WTC11 (cell line): Measurements from ENCODE around the gene LDLRAD3. TPM values are rescaled to one million over a fixed set of nuclear protein-coding genes. Genes with fewer than 3 reads are reported as not detected.

ENCODE experiments used
- ATAC-seq: fragments of 200-7000 bp; cut with Tn5 transposase; 2 replicates; pipeline ENCODE4 v1.10.0; 2021; ENCODE audit warnings: mild to moderate bottlenecking, moderate library complexity
- CTCF ChIA-PET: fragments of 300-600 bp; sonication (Branson Sonifier 250); formaldehyde crosslinking; loops from one replicate; lab custom pipeline; 2021; ENCODE audit warnings: antibody characterized with exemption; lab: Charles Lee
- POLR2A ChIA-PET: fragments of 350-600 bp; sonication (Branson Sonifier 250); formaldehyde crosslinking; loops from one replicate; lab custom pipeline; 2021; ENCODE audit warnings: antibody characterized with exemption; lab: Charles Lee
- DNase-seq: peaks from one replicate; pipeline ENCODE4 v3.0.0; 2021; ENCODE audit warnings: low spot score
- H3K27ac Mint-ChIP-seq: 2 replicates; pipeline ENCODE4 v1.8.0; 2021; ENCODE audit warnings: mixed read lengths
- H3K27me3 Mint-ChIP-seq: 2 replicates; pipeline ENCODE4 v1.8.0; 2021; ENCODE audit warnings: low read depth, mild to moderate bottlenecking, moderate library complexity, mixed read lengths
- H3K36me3 Mint-ChIP-seq: 2 replicates; pipeline ENCODE4 v1.8.0; 2021; ENCODE audit warnings: mixed read lengths
- H3K4me1 Mint-ChIP-seq: 2 replicates; pipeline ENCODE4 v1.8.0; 2022; ENCODE audit warnings: mixed read lengths
- H3K4me3 Mint-ChIP-seq: 2 replicates; pipeline ENCODE4 v1.8.0; 2021; ENCODE audit warnings: mild to moderate bottlenecking, moderate library complexity, mixed read lengths
- H3K9me3 Mint-ChIP-seq: 2 replicates; pipeline ENCODE4 v1.8.0; 2021; ENCODE audit warnings: mixed read lengths
- CREB1 ChIP-seq: sonication (generic); formaldehyde crosslinking; IDR thresholded peaks from 2 replicates; pipeline ENCODE4 v1.8.0; 2023; ENCODE audit warnings: mild to moderate bottlenecking, missing genetic modification reagents
- E2F1 ChIP-seq: sonication (generic); formaldehyde crosslinking; IDR thresholded peaks from 2 replicates; pipeline ENCODE4 v1.8.0; 2022; ENCODE audit warnings: mild to moderate bottlenecking, missing genetic modification reagents
- ETV6 ChIP-seq: sonication (generic); formaldehyde crosslinking; IDR thresholded peaks from 2 replicates; pipeline ENCODE4 v1.8.1; 2022; ENCODE audit warnings: mild to moderate bottlenecking, missing genetic modification reagents
- FOXJ3 ChIP-seq: sonication (generic); formaldehyde crosslinking; IDR thresholded peaks from 2 replicates; pipeline ENCODE4 v1.9.0; 2021; ENCODE audit warnings: missing genetic modification reagents, mild to moderate bottlenecking, borderline replicate concordance
- HMGA2 ChIP-seq: fragments of 250-450 bp; sonication (Bioruptor Pico); IDR thresholded peaks from 2 replicates; pipeline ENCODE4 v1.4.0; 2021; ENCODE audit warnings: mild to moderate bottlenecking, moderate library complexity
- MXD4 ChIP-seq: fragments of 250-450 bp; sonication (Bioruptor Pico); IDR thresholded peaks from 2 replicates; pipeline ENCODE4 v1.8.0; 2021; ENCODE audit warnings: mild to moderate bottlenecking, moderate library complexity, borderline replicate concordance
- SMAD4 ChIP-seq: sonication (generic); formaldehyde crosslinking; IDR thresholded peaks from 2 replicates; pipeline ENCODE4 v1.8.0; 2022; ENCODE audit warnings: mild to moderate bottlenecking, missing genetic modification reagents
- SOX15 ChIP-seq: fragments of 250-450 bp; sonication (Bioruptor Pico); IDR thresholded peaks from 2 replicates; pipeline ENCODE4 v1.9.0; 2021; ENCODE audit warnings: mild to moderate bottlenecking
- TEAD1 ChIP-seq: sonication (generic); formaldehyde crosslinking; IDR thresholded peaks from 2 replicates; pipeline ENCODE4 v1.8.0; 2022; ENCODE audit warnings: mild to moderate bottlenecking, missing genetic modification reagents
- TEAD4 ChIP-seq: sonication (generic); formaldehyde crosslinking; IDR thresholded peaks from 2 replicates; pipeline ENCODE4 v1.8.0; 2022; ENCODE audit warnings: mild to moderate bottlenecking, missing genetic modification reagents
- TP53 ChIP-seq: sonication (generic); formaldehyde crosslinking; IDR thresholded peaks from 2 replicates; pipeline ENCODE4 v1.8.1; 2023; ENCODE audit warnings: mild to moderate bottlenecking, missing genetic modification reagents
- ZNF138 ChIP-seq: sonication (generic); formaldehyde crosslinking; conservative IDR thresholded peaks from 2 replicates; pipeline ENCODE4 v1.8.1; 2022; ENCODE audit warnings: mild to moderate bottlenecking, moderate library complexity, missing genetic modification reagents
- ZNF263 ChIP-seq: sonication (generic); formaldehyde crosslinking; IDR thresholded peaks from 2 replicates; pipeline ENCODE4 v1.8.1; 2022; ENCODE audit warnings: low read depth, mild to moderate bottlenecking, moderate library complexity, missing genetic modification reagents
- ZNF532 ChIP-seq: fragments of 250-450 bp; sonication (Bioruptor Pico); IDR thresholded peaks from 2 replicates; pipeline ENCODE4 v1.9.0; 2021; ENCODE audit warnings: mild to moderate bottlenecking, borderline replicate concordance
- total RNA-seq: library from RNA; stranded (reverse); gene quantifications from 3 replicates; pipeline ENCODE4 v1.2.3, GENCODE V29; 2021
- TF ChIP-seq, protein P1 (sequence below): sonication (generic); formaldehyde crosslinking; IDR thresholded peaks from 2 replicates; pipeline ENCODE4 v1.8.0; 2022; ENCODE audit warnings: mild to moderate bottlenecking, missing genetic modification reagents
- TF ChIP-seq, protein P2 (sequence below): sonication (generic); formaldehyde crosslinking; conservative IDR thresholded peaks from 2 replicates; pipeline ENCODE4 v1.8.1; 2023; ENCODE audit warnings: mild to moderate bottlenecking, low read depth, missing genetic modification reagents, moderate library complexity
- TF ChIP-seq, protein P3 (sequence below): sonication (generic); formaldehyde crosslinking; IDR thresholded peaks from 2 replicates; pipeline ENCODE4 v1.8.1; 2023; ENCODE audit warnings: mild to moderate bottlenecking, missing genetic modification reagents

LDLRAD3 gene
- total RNA-seq, 1 experiment from 2014 or later = 14.5 TPM

DNA sequence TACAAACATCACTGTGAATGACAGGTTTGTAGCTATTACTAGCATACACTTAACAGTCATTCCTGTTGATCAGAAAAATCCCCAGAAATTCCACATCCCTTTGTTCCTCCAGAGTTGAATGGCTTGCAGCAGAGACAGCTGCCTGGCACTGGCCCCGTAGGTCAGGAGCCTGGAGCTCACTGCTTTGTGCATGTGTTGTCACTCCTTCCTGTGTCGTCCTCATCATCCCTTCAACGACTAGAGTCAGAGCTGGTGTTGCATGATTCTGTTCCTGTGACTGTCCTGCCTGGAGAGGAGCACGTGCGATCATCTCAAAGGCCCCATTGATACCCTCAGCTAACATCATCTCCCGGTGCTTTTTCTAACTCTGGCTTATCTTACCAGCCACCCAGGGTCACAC, 58.3 kb downstream of the LDLRAD3 start (continued):
- TF ChIP-seq ETV6 (CRISPR knock-in tag) = no peak
- TF ChIP-seq, protein P1, sequence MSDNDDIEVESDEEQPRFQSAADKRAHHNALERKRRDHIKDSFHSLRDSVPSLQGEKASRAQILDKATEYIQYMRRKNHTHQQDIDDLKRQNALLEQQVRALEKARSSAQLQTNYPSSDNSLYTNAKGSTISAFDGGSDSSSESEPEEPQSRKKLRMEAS = no peak
- no peak for TF ChIP-seq ZNF138 (CRISPR knock-in tag)
- TF ChIP-seq ZNF532 = no peak
- TF ChIP-seq, protein P2, sequence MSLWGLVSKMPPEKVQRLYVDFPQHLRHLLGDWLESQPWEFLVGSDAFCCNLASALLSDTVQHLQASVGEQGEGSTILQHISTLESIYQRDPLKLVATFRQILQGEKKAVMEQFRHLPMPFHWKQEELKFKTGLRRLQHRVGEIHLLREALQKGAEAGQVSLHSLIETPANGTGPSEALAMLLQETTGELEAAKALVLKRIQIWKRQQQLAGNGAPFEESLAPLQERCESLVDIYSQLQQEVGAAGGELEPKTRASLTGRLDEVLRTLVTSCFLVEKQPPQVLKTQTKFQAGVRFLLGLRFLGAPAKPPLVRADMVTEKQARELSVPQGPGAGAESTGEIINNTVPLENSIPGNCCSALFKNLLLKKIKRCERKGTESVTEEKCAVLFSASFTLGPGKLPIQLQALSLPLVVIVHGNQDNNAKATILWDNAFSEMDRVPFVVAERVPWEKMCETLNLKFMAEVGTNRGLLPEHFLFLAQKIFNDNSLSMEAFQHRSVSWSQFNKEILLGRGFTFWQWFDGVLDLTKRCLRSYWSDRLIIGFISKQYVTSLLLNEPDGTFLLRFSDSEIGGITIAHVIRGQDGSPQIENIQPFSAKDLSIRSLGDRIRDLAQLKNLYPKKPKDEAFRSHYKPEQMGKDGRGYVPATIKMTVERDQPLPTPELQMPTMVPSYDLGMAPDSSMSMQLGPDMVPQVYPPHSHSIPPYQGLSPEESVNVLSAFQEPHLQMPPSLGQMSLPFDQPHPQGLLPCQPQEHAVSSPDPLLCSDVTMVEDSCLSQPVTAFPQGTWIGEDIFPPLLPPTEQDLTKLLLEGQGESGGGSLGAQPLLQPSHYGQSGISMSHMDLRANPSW (CRISPR knock-in tag) = no peak
- no peak for TF ChIP-seq MXD4 (CRISPR knock-in tag)
- TF ChIP-seq FOXJ3 (CRISPR knock-in tag) = no peak
- no peak for TF ChIP-seq E2F1 (CRISPR knock-in tag)
- TF ChIP-seq TEAD1 (CRISPR knock-in tag) = no peak

DNA sequence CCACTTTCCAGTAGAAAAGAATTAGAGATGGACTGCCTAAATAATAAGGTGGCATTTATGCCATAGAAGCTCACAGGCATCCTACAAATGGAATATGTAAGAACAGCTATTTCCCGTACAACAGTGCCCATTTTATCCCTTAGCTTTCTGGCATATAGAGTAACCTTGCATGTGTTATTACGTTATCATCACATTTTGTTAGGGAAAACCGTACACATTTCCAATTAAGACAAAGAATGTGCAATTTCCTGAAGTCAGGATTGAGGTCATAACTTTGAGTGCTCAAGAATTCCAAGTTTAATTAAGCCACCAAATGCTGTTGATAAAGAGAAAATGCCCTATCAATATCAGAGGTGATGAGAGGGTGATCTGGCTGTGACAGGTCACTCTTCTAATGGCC, 58.9 kb downstream of the LDLRAD3 start:
- H3K4me3 Mint-ChIP-seq = no peak overlapping the region
- peaks cover 28% of the 10 kb centered on the region for H3K9me3 Mint-ChIP-seq
- no peak for DNase-seq
- peaks cover 53% of the 10 kb centered on the region for H3K4me1 Mint-ChIP-seq
- POLR2A ChIA-PET = no interaction called here
- no peak for ATAC-seq
- no peak overlapping the region for H3K27ac Mint-ChIP-seq
- TF ChIP-seq TEAD4 (CRISPR knock-in tag) (no peak), SOX15 (no peak), TEAD1 (CRISPR knock-in tag) (no peak), CREB1 (CRISPR knock-in tag) (no peak), SMAD4 (no peak), ZNF263 (CRISPR knock-in tag) (no peak), HMGA2 (no peak), TP53 (CRISPR knock-in tag) (no peak)
- TF ChIP-seq, protein P3, sequence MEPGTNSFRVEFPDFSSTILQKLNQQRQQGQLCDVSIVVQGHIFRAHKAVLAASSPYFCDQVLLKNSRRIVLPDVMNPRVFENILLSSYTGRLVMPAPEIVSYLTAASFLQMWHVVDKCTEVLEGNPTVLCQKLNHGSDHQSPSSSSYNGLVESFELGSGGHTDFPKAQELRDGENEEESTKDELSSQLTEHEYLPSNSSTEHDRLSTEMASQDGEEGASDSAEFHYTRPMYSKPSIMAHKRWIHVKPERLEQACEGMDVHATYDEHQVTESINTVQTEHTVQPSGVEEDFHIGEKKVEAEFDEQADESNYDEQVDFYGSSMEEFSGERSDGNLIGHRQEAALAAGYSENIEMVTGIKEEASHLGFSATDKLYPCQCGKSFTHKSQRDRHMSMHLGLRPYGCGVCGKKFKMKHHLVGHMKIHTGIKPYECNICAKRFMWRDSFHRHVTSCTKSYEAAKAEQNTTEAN = no peak
- TF ChIP-seq, all 79 proteins: peak for 0
- CTCF ChIA-PET = interaction anchor here (0.7 to 3.3 kb wide), 4 partner anchors 11 to 181 kb away, joined by 3 to 25 read pairs (median 3); no protein-coding TSS in a partner anchor
- Mint-ChIP-seq H3K36me3 (peaks cover 31% of the 10 kb centered on the region), H3K27me3 (no peaks in the 10 kb centered on the region)
